ENCODE measurements around the gene DRGX.

Gene DRGX

GRCh38 chr10:49361735-49362568 lies 33.9 kb downstream of the DRGX start:
- no peak for DNase-seq (ENCODE audit: low read depth)

GRCh38 chr10:49361178-49361554 lies 34.7 kb downstream of the DRGX start:
- DNase-seq (ENCODE audit: low read depth): no peak

GRCh38 chr10:49360271-49361177 lies 35.4 kb downstream of the DRGX start:
- DNase-seq (ENCODE audit: low read depth): no peak

- DNase-seq (ENCODE audit: low read depth): no peak
Measured at GRCh38 chr10:49359349-49360270, 36.3 kb downstream of the DRGX start.

GRCh38 chr10:49357910-49358309 lies 38.0 kb downstream of the DRGX start:
- no peak for DNase-seq (ENCODE audit: low read depth)

GRCh38 chr10:49356944-49357343 lies 38.9 kb downstream of the DRGX start:
- DNase-seq (ENCODE audit: low read depth): no peak

- DNase-seq (ENCODE audit: low read depth): no peak
Measured at GRCh38 chr10:49356181-49356580, 39.7 kb downstream of the DRGX start.

GRCh38 chr10:49355221-49355620 lies 40.7 kb downstream of the DRGX start:
- DNase-seq (ENCODE audit: low read depth): no peak

GRCh38 chr10:49354593-49354992 lies 41.3 kb downstream of the DRGX start:
- no peak for DNase-seq (ENCODE audit: low read depth)

- no peak for DNase-seq (ENCODE audit: low read depth)
Measured at GRCh38 chr10:49353895-49354566, 41.9 kb downstream of the DRGX start.

GRCh38 chr10:49353026-49353894 lies 42.6 kb downstream of the DRGX start:
- DNase-seq (ENCODE audit: low read depth): no peak

GRCh38 chr10:49352323-49352722 lies 43.6 kb downstream of the DRGX start:
- no peak for DNase-seq (ENCODE audit: low read depth)

GRCh38 chr10:49351669-49352068 lies 44.2 kb downstream of the DRGX start:
- no peak for DNase-seq (ENCODE audit: low read depth)

- no peak for DNase-seq (ENCODE audit: low read depth)
Measured at GRCh38 chr10:49350846-49351532, 44.9 kb downstream of the DRGX start.

GRCh38 chr10:49350138-49350537 lies 45.8 kb downstream of the DRGX start:
- DNase-seq (ENCODE audit: low read depth): no peak

- no peak for DNase-seq (ENCODE audit: low read depth)
Measured at GRCh38 chr10:49349390-49349789, 46.5 kb downstream of the DRGX start.

GRCh38 chr10:49348593-49348992 lies 47.3 kb downstream of the DRGX start:
- DNase-seq (ENCODE audit: low read depth): no peak

- no peak for DNase-seq (ENCODE audit: low read depth)
Measured at GRCh38 chr10:49347827-49348226, 48.1 kb downstream of the DRGX start.

- no peak for DNase-seq (ENCODE audit: low read depth)
Measured at GRCh38 chr10:49347342-49347741, 48.5 kb downstream of the DRGX start.

- DNase-seq (ENCODE audit: low read depth): no peak
Measured at GRCh38 chr10:49344840-49345239, 51.0 kb downstream of the DRGX start.
